Measurements from ENCODE around the gene DHX58.
A peak's percentile ranks its signal among the peaks of the same experiment; 100 is the strongest.
"Not testable (repeated sequence)": the region's sequence is repeated elsewhere in the genome, so short reads cannot be mapped to it uniquely, and the experiment has no call there.

DHX58 gene

GRCh38 chr17:42112552-42113176 is at the start of gene DHX58:
TSS of gene DHX58 (minus strand) at chr17:42112714. CDS start at chr17:42111892, 822 bp downstream.
- peak; percentile 65 to 70 for DNase-seq (ENCODE audit: low read depth in 2 of 2)

GRCh38 chr17:42160531-42160910 is 48.0 kb upstream of the DHX58 start:
- DNase-seq (ENCODE audit: low read depth in 2 of 2): no peak

GRCh38 chr17:42159796-42160530 is 47.4 kb upstream of the DHX58 start:
- DNase-seq (ENCODE audit: low read depth in 2 of 2): no peak

GRCh38 chr17:42155614-42156045 is 43.1 kb upstream of the DHX58 start:
- no peak for DNase-seq (ENCODE audit: low read depth in 2 of 2)

- no peak for DNase-seq (ENCODE audit: low read depth in 2 of 2)
Observed at GRCh38 chr17:42153919-42154742, 41.6 kb upstream of the DHX58 start.

GRCh38 chr17:42146911-42147607 is 34.5 kb upstream of the DHX58 start:
- DNase-seq (ENCODE audit: low read depth in 2 of 2): no peak

- DNase-seq (ENCODE audit: low read depth in 2 of 2): not testable (repeated sequence)
Observed at GRCh38 chr17:42143138-42143537, 30.6 kb upstream of the DHX58 start.

- no peak for DNase-seq (ENCODE audit: low read depth in 2 of 2)
Observed at GRCh38 chr17:42142371-42142896, 29.9 kb upstream of the DHX58 start.

GRCh38 chr17:42141382-42141781 is 28.9 kb upstream of the DHX58 start:
- DNase-seq (ENCODE audit: low read depth in 2 of 2): no peak

- not testable (repeated sequence) for DNase-seq (ENCODE audit: low read depth in 2 of 2)
Observed at GRCh38 chr17:42140690-42141089, 28.2 kb upstream of the DHX58 start.

GRCh38 chr17:42138749-42139492 is 26.4 kb upstream of the DHX58 start:
- DNase-seq (ENCODE audit: low read depth in 2 of 2): no peak

- no peak for DNase-seq (ENCODE audit: low read depth in 2 of 2)
Observed at GRCh38 chr17:42136654-42137051, 24.1 kb upstream of the DHX58 start.

GRCh38 chr17:42135664-42136653 is 23.4 kb upstream of the DHX58 start:
- no peak for DNase-seq (ENCODE audit: low read depth in 2 of 2)

- DNase-seq (ENCODE audit: low read depth in 2 of 2): no peak
Observed at GRCh38 chr17:42135151-42135550, 22.6 kb upstream of the DHX58 start.

GRCh38 chr17:42133461-42134041 is 21.0 kb upstream of the DHX58 start:
- no peak for DNase-seq (ENCODE audit: low read depth in 2 of 2)

- DNase-seq (ENCODE audit: low read depth in 2 of 2): peak in 1 of 2 donors; percentile 26
Observed at GRCh38 chr17:42132941-42133340, 20.4 kb upstream of the DHX58 start.

GRCh38 chr17:42131981-42132432 is 19.5 kb upstream of the DHX58 start:
- DNase-seq (ENCODE audit: low read depth in 2 of 2): no peak

GRCh38 chr17:42131232-42131631 is 18.7 kb upstream of the DHX58 start:
- no peak for DNase-seq (ENCODE audit: low read depth in 2 of 2)

- no peak for DNase-seq (ENCODE audit: low read depth in 2 of 2)
Observed at GRCh38 chr17:42130310-42130936, 17.9 kb upstream of the DHX58 start.

Measured in stimulated activated CD8-positive, alpha-beta memory T cell treated with anti-CD3 and anti-CD28 coated beads, Interleukin-15, amount 100 ng/mL, for 48 hours (primary cell).